HG02798 (cell line): ENCODE measurements around the gene PGA3.
"Not testable (repeated sequence)": the region's sequence is repeated elsewhere in the genome, so short reads cannot be mapped to it uniquely, and the experiment has no call there.

ENCODE experiments used
- ATAC-seq: cut with Tn5 transposase; IDR thresholded peaks from one replicate; pipeline ENCODE4 v1.9.1; 2021; ENCODE audit warnings: mild to moderate bottlenecking; ENCODE audit not compliant: unreplicated experiment, poor library complexity

PGA3 gene

GRCh38 chr11:61245284-61245964 lies 42.1 kb downstream of the PGA3 start:
- ATAC-seq = not testable (repeated sequence)

- ATAC-seq = not testable (repeated sequence)
These were observed 44.8 kb downstream of the PGA3 start for GRCh38 chr11:61248071-61248470.

DNA sequence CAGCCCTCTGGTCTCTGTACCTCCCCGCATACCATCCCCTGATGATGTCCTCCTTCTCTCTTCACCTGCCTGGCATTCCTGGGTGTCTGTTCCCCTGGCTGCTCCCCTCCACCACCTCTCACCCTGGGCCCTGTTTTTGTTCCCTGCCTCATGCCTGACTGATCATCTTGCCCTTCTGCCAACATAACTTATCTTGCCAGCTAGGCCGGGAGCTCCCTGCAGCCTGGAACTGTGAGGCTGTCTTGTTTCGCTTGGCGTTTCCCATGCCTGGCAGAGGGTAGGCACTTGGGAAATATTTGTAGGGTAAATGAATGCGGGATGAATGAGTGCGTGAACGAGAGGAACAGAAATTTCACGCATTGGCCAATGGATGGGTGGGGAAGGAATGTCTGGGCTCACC lies 45.9 kb downstream of the PGA3 start:
- ATAC-seq = not testable (repeated sequence)

- not testable (repeated sequence) for ATAC-seq
These were observed 47.8 kb downstream of the PGA3 start for GRCh38 chr11:61250796-61251765.

DNA sequence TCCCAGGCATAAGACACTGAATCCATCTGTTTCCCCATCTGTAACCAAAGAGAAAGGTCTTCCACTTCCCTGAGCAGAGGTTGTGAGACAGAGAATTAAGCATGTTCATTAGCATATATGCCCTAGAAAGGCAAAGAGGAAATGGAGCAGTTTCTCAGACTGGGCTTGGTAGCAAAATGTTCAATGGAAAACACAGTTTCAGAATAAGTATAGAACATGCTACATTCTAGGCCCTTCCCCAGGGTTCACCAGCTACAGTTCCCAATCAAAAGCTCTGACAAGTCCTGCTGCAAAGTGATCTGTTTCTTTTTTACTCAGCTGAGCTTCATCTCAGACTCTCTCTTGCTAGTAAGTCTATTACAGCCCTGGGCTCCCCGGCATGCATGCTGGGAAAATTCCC lies 49.0 kb downstream of the PGA3 start:
- not testable (repeated sequence) for ATAC-seq

GRCh38 chr11:61254403-61255025 lies 51.2 kb downstream of the PGA3 start:
- ATAC-seq = peak; percentile 76

DNA sequence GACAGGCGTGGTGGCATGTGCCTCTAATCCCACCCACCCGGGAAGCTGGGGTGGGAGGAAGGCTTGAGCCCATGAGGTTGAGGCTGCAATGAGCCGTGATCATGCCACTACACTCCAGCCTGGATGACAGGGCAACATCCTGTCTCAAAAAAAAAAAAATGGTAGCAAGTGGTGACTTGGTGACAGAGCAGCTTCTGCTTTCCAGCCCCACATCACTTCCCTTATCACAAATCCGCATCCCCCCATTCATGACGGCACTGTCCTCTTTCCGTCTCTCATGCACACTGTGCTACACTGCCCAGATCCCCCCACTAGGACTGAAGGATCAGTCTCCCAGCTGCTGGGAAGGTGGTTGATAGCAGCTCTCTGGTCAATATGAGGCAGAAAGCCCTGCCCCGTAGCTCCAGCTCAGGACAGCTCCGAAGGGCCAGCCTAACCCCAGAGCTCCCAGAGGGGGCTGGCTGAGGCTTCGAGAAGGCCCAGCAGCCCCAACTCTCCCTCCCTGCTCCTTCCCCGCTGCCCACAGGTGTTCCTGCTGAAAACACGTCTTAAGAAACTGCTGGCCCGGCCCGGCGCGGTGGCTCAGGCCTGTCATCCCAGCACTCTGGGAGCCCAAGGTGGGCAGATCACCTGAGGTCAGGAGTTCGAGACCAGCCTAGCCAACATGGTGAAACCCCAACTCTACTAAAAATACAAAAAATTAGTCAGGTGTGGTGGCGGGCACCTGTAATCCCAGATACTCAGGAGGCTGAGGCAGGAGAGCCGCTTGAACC lies 53.6 kb downstream of the PGA3 start:
- no peak for ATAC-seq

DNA sequence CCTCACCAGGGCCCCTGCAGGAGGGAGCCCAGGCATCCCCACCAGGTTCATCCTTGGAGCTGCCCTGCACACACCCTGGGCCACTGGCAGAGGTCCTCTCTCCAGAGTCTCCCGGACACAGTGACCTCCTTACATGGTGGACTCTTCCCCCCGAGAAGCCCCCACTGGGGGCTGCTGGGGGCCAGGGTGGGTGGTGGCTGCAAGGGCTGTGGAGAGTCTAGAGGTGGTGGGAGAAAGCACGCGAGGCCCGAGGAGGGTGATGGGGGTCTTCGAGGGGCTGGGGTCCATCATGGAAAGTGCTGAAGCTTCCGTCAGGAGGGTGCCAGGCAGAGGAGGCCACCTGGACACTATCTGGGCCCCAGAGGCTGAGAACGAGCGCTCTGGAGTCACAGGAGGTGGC lies 55.2 kb downstream of the PGA3 start:
- ATAC-seq = no peak

- ATAC-seq = no peak
These were observed 56.0 kb downstream of the PGA3 start for GRCh38 chr11:61259363-61259762.
